T-helper 1 cell (primary cell): ENCODE data around the gene MYH11.
"Not testable (repeated sequence)": the region's sequence is repeated elsewhere in the genome, so short reads cannot be mapped to it uniquely, and the experiment has no call there.

Source experiments
- DNase-seq, 5 donors: peaks; one replicate each; pipeline ENCODE4 v3.0.0-alpha.2; 2012 to 2020

The MYH11 gene

DNA sequence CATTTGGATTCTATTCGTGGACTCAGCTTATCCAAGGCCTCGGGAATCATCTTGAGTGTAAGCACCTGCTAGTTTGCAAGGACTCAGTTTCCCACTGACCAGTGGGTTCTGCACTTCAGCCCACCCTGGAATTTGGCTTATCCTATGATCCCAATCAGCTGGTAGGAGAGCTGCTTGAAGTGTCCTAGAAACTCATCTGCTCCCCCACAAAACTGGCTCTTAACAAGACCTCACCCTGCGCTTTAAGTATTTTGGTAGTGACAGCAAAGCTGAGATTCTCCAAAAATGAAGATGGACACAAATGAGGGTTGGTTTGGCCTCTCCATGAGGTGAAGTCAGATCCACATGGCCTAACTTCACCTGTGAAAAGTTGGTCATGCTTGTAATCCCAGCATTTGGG is 149.5 kb downstream of the MYH11 start:
- no peak for DNase-seq

GRCh38 chr16:15705064-15705565 is 151.7 kb downstream of the MYH11 start:
- no peak for DNase-seq

- peak; percentile 44 to 72 (median 58) for DNase-seq
These were observed 152.3 kb downstream of the MYH11 start for GRCh38 chr16:15704545-15704987.

DNA sequence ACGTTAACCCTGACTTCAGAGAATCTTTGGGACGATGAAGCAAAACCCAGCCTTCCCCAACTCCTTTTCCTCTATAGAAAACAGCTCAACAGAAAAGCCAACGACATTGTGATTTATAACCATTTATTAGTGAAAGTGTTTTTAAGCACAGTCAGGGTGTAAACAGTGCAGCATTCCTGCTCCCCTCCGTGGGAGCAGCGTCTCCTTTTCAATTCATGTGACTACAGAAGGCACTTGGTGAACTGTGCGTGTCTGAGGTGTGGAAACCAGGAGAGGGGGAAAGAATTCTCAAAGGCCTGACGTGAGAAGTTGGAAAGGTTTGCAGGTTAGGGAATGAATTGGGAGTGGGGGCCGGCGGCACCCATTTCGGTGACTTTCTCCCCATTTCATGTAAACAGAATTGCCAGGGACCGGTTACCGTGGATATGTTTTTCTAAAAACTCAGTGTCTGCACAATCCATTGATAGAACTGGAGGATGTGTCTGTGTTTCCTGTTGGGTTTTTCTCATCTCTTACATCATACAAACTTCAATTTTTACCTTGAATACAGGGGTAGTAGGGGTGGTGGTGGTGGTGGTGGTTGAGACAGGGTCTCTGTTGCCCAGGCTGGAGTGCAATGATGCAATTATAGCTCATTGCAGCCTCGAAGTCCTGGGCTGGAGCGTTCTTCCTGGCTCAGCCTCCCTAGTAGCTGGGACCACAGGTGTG is 153.6 kb downstream of the MYH11 start:
- no peak for DNase-seq

DNA sequence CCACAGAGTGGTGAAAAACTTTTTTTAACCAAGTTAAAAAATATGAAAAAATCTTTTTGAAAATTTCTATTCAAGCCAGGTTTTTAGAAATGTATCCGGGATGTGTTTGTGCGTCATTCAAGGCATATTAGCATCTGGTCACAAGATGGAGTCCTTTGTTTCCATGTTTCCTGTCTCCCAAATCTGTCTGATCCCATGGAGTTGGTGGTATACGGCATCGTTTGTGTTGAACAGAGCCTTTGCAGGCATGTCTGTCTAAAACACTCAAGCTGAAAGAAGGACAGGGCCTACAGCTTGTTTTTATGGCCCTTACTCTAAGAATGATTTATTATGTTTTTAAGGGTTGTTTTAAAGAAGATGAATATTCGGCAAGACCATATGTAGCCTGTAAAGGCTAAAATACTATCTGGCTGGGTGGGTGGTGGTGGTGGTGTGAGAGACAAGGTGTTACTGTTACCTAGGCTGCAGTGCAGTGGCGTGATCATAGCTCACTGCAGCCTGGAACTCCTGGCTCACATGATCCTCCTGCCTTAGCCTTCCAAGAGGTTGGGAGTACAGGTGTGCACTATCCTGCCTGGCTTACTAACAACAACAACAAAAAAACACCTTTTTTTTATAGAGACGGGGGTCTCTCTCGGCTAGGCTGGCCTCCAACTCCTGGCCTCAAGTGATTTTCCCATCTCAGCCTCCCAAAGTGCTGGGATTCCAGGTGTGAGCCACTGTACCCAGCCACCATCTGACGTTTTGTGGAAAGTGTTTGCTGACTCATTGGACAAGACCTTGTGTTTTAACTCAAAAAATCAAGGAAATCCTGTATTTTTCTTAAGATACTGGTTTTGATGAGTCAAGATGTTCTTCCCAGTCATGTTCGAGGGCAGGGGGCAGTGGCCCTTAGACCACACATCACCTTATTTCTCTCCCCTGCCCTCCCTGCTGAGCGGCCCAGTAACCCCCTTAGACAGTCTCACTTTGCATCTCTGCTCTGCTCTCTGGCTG is 154.6 kb downstream of the MYH11 start:
- DNase-seq, result no peak

GRCh38 chr16:15701367-15701766 is 155.5 kb downstream of the MYH11 start:
- no peak for DNase-seq

GRCh38 chr16:15699819-15700218 is 157.0 kb downstream of the MYH11 start:
- DNase-seq, result no peak

DNA sequence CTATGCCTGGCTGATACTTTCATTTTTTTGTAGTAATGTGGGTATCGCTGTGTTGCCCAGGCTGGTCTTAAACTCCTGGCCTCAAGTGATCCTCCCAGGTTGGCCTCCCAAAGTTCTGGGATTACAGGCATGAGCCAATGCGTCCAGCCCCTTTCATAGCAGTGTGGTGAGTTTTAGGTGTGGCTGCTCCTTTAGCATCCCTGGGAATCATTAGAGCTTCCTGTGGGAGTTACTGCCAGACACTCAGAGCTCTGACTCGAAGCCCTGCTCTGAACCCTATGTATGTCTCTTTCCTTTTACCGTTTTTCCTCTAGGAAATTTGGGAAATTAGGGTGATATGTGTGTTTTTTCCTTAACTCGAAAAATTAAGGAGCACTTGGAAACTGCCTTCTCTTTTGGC is 162.3 kb downstream of the MYH11 start:
- DNase-seq, result no peak

- DNase-seq, result not testable (repeated sequence)
These were observed 164.3 kb downstream of the MYH11 start for GRCh38 chr16:15692508-15692907.

- no peak for DNase-seq
These were observed 165.8 kb downstream of the MYH11 start for GRCh38 chr16:15691046-15691445.

- no peak for DNase-seq
These were observed 166.5 kb downstream of the MYH11 start for GRCh38 chr16:15690296-15690695.

DNA sequence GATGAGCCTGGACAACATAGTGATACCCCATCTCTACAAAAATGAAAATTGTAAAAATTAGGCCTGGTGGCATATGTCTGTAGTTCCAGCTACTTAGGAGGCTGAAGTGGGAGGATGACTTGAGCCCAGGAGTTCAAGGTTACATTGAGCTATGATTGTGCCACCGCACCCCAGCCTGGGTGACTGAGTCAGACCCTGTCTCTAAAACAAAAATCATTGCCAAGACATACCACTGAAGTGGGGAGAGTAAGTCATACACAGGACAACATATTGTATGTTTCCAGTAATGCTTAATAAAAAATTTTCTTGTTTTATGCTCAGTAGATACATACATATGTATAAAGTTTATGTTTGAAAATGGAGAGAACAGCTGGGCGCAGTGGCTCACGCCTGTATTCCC is 167.5 kb downstream of the MYH11 start:
- DNase-seq, result no peak

- DNase-seq, result no peak
These were observed 170.5 kb downstream of the MYH11 start for GRCh38 chr16:15686287-15686686.

DNA sequence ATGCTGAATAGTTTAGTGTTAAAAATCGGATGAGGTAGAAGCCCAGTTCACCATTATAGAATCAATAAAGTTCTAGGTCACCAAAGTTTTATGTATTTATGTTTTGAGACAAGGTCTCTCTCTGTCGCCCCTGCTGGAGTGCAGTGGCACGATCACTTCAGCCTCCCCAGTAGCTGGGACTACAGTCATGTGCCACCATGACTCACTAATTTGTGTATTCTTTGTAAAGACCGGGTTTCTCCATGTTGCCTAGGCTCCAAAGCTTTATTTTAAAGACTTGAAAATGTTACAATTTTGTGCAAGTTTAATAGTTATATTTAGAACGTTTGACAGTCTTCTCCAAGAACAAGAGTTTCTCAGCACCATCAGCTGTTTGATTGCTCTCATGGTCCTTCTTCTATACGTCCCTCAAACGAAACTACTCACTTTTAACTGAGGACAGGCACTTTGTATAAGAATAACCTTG is 174.7 kb downstream of the MYH11 start:
- DNase-seq, result peak in 3 of 5 donors; percentile 16 to 38 (median 21)

DNA sequence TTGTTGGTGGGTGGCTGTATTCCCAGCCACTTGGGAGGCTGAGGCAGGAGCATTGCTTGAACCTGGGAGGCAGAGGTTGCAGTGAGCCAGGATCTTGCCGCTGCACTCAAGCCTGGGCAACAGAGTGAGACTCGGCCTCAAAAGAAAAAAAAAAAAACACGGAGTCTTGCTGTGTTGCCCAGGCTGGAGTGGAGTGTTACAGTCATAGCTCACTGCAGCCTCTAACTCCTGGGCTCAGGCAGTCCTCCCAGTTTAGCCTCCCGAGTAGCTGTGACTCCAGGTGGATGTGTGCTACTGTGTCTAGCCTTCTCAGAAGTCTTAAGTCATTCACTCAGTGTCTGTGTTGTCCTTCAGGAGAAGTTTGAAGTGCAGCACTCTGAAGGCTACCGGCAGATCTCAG is 179.4 kb downstream of the MYH11 start:
- no peak for DNase-seq

- DNase-seq, result no peak
These were observed 180.3 kb downstream of the MYH11 start for GRCh38 chr16:15676506-15676905.

DNA sequence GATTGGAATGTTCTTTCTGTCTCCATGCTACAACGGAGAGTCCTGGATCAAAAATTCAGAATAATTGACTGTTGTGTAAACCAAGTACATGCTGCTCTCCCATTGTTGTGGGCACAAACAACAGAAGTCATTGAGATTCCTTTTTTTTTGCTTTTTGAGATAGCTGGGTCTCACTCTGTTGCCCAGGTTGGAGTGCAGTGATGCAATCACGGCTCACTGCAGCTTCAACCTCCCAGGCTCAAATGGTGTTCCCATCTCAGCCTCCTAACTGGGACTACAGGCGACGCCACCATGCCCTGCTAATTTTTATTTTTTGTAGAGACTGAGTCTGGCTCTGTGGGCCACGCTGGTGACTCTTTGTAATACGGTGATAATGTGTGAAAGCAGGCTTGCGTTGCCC is 182.3 kb downstream of the MYH11 start:
- no peak for DNase-seq

DNA sequence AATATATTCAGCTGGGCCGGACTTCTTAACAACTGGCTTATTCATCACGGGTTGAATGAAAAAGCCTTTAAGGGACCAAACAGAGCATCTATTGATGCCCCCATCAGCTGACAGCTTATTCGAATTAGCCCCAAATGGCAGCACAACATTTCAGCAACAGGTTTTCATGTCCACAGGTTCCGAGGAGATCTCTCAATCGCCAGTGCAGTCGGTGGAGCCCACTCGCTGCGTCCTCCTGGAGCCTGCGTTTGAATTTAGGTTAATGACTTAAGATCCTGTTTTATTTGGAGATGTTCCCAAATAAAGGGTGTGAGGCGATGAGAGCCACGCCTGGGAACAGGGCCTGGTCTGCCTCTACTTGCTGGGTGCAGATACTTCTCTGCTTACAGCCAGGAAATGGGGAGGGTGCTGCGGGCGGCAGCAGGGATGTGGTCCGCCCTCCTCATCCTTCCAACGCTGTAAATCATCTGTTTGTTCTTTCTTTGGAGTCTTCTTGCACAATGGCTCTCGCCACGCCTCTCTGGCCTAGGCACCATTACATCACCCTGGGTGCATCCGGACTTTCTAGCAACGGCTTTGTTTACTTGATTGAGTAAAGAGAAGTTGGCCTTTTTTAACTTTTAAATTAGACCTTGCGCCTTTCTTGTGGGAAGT is 184.2 kb downstream of the MYH11 start:
- DNase-seq, result peak; percentile 45 to 92 (median 67)

DNA sequence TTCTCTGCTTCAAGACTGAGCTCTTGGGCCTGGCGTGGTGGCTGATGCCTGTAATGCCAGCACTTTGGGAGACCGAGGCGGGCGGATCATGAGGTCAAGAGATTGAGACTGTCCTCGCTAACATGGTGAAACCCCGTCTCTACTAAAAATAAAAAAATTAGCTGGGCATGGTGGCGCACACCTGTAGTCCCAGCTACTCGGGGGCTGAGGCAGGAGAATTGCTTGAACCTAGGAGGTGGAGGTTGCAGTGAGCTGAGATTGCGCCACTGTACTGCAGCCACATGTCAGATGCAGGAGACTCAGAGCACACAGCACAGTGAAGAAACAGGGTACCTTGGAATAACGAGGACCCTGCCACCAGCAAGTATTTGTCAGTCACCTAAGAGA is 184.7 kb downstream of the MYH11 start:
- not testable (repeated sequence) for DNase-seq

DNA sequence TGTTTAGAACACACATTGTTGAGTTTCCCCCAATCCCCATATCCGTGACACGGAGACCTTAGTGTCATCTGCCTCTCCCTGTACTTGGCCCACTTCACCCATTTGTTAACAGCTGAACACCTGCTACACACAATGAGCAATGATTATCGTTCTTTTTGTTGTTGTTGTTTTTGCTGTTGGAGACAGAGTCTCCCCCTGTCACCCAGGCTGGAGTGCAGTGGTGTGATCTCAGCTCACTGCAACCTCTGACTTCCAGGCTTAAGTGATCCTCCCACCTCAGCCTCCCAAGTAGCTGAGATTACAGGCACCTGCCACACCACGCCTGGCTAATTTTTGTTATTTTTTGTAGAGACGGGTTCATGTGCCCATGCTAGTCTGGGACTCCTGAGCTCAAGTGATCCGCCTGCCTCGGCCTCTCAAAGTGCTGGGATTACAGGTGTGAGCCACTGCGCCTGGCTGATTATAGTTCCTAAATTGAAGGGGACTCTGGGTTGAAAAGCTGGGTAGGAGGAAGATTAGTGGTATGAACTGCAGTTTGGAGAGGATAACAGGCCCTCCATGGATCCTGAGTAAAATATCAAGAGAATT is 185.2 kb downstream of the MYH11 start:
- no peak for DNase-seq

GRCh38 chr16:15667091-15667742 is 189.6 kb downstream of the MYH11 start:
- no peak for DNase-seq

GRCh38 chr16:15665107-15665506 is 191.7 kb downstream of the MYH11 start:
- DNase-seq, result no peak
